GM12801 (cell line): ENCODE results near the gene P2RX3.

ENCODE experiments used
- CTCF ChIP-seq: IDR thresholded peaks from one replicate; pipeline ENCODE4 v1.5.1; 2011; ENCODE audit warnings: control low read depth; ENCODE audit not compliant: insufficient read length; ENCODE audit errors: extremely low read depth

Gene P2RX3

DNA sequence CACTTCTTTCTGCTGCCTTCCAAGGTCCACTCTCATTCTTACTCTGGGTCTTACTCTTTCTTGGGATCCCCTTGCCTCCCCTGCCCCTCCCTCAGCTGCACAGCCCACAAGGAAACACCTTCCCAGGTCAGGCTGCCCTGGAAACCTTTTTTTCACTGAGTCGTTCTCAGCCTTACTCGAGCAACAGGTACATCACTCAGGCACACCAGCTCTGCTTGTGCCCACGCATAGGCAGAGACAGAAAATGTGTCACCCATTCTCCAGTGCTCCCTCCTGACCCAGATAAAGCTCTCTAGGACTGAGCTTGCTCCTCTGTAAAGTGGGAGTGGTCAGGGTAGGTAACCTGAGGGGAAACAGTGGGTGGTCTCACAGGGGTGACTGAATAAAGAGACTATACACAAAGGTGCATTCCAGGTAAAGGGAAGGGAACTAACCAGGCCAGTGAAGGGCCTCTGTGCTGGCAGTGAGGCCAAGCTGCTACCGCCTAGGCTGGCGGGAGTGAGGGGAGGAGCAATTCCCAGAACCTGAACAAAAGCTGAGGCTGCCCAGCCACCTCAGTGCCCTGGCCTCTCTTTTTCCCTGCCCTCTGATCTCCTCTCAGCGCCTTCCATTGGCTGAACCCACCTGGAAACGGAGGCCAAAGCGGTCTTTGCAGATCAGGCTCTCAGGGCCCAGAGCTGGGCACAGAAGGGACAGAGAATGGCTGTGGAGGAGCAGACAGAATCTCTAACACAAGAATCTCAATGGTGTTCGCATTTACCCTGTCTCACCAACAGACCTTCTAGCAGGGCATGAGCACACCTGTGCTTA lies 26.9 kb downstream of the P2RX3 start:
- no peak for TF ChIP-seq CTCF

- no peak for TF ChIP-seq CTCF
Measured at GRCh38 chr11:57368106-57368844, 30.1 kb downstream of the P2RX3 start.

DNA sequence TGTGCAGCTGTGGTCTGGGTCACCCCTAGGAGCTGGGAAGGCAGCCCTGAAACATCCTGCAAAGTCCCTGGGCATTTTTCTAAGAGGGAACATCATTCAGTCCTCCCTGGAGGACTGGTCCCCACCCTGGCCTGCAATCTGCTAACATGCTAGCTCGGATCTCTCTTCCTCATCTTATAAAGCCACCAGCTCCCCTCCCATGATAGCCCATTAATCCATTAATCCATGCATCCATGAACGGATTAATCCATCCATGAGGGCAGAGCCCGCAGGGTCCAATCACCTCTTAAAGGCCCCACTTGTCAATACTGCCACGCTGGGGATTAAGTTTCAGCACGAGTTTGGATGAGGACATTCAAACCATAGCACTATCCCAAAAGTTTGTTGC lies 30.7 kb downstream of the P2RX3 start:
- no peak for TF ChIP-seq CTCF

- no peak for TF ChIP-seq CTCF
Measured at GRCh38 chr11:57370251-57370650, 32.1 kb downstream of the P2RX3 start.

DNA sequence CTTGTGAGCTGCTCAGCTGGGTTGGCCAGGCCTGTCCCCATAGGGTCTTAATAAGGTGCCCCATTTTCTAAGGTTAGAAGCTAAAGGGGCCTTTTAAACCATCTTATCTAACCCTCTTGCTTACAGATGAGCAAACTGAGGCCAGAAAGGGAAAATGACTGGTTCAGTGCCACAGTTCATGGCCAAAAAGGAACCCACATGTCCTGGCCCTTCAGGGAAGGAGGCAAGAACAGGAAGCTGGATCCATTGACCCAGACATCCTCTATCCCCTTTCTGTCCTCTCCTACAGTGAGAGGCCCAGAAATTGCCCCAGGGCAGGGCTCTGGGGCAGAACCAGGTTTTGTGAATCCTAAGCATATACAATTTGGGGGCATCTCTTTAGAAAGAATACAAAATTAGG lies 32.8 kb downstream of the P2RX3 start:
- no peak for TF ChIP-seq CTCF

DNA sequence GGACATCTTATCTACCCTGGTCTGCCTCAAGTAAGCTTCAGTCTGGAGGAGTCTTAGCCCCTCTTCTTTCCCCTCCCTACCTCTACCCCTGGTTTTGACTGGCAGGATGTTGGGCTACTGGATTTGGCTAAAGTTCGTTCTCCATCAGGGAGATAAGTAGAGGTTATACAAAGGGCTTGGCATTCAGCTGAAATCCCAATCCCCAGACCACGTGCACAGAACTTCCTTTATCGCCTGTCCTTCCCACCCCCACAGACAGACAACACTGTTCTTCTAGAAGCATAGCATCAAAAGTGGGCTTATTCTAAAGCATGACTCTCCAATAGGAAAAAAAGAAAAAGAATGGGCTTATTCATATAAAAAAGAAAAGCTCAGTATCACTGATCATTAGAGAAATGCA lies 35.0 kb downstream of the P2RX3 start:
- TF ChIP-seq CTCF: no peak

GRCh38 chr11:57374966-57375365 lies 36.8 kb downstream of the P2RX3 start:
- no peak for TF ChIP-seq CTCF
